Measurements from ENCODE around the gene CSHL1. TPM values are rescaled to one million over a fixed set of nuclear protein-coding genes. Genes with fewer than 3 reads are reported as not detected.

Gene CSHL1
- polyA plus RNA-seq, 1 donor from 2014 or later: not detected

DNA sequence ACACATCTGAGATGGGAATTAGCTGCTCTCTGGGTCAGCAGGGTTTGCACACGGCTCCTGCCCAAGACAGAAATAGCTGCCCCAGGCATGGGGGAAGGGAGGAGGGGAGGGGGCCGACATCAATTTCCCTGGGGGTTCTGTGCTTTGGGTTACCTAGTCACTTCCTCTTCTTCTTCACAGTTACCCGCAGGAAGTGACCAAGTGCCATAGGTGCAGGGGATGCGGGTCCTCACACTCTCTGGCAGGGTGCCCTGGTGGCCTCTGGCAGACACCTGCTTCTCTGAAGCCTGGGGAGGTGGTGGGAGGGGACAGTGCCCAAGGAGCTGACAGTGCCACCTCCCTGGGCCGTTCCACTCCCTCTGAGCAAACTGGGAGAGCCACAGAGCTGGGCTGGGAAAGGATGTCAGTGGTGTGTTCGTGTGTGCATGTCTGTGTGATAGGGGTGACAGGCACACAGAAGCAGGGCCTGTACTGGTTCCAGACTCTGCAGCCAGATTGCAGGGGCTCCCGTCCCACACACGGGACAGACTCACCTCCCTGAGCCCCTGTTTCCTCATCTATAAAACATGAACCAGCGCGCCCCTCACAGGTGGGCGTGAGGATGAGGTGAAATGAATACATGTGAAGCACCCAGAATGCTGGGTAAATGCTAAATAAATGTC, 43.5 kb upstream of the CSHL1 start:
- Histone ChIP-seq H3K9me2 (ENCODE audit: insufficient read depth, low read length) (no peaks in the 10 kb centered on the region), H3K4me3 (ENCODE audit: low read length) (no peak overlapping the region), H4K20me1 (ENCODE audit: insufficient read depth) (no peaks in the 10 kb centered on the region), H2AFZ (ENCODE audit: low read depth, low read length) (no peak overlapping the region), H3F3A (ENCODE audit: insufficient read depth, low read length, poor library complexity, severe bottlenecking) (no peaks in the 10 kb centered on the region), H3K4me2 (ENCODE audit: low read length) (no peak overlapping the region), H3K9ac (ENCODE audit: low read length) (peak overlapping the region; percentile 12), H3K27me3 (ENCODE audit: insufficient read depth, low read depth, low read length) (no peaks in the 10 kb centered on the region), H3K36me3 (ENCODE audit: insufficient read depth, low read length) (no peaks in the 10 kb centered on the region), H3K79me2 (replicated peaks; ENCODE audit: insufficient read depth, low read length) (no peaks in the 10 kb centered on the region), H3K9me3 (ENCODE audit: low read length) (no peaks in the 10 kb centered on the region), H3K27ac (ENCODE audit: low read length) (no peak overlapping the region)
- TF ChIP-seq POLR2AphosphoS5 (IDR thresholded peaks at IDR 0.05) (no peak), TAF1 (IDR thresholded peaks at IDR 0.05; ENCODE audit: low read depth) (no peak), SMC3 (conservative IDR thresholded peaks at IDR 0.05; ENCODE audit: poor library complexity) (no peak)

DNA sequence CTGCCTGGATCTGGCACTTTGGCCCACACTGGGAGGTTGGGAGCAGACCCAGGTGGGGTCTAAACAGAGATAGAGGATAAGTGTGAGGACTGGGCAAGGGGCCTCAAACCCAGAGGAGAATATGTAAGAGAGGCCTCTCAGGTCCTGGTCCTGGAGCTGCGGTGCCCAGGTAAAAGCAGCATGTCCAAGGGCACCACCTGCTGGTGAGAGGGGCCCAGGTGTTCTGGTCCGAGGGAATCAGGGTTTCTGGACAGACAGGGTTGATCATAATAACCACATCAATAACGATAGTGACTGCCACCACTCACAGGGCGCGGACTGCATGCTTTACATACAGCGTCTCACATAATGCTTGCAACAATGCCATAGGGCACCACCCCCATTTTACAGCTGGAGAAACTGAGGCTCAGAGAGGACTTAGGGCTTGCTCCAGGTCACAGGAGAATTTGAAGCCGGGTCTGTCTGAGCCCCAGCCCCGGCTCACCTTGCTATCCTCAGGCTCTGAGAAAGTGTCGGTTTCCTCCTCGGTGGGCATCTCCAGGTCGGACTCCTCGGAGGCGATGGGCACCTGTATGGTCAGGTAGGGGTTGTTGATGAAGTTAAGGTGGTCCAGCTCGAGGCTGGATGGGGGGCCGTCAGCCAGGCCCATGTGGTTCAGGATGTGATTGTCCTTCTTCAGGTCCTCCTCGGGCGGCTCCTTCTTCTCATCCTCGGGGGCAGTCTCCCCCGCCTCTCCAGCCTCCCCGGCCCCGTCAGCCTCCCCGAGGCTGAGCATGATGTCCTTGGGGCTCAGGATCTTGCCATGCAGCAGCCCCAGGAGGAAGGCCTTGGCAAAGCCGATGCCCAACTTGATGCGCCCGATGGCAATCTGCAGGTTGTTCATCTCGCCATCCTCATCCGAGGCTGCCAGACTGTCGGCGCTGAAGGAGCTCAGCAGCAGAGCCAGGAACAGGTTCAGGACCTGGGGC, 40.2 kb upstream of the CSHL1 start:
- Histone ChIP-seq H3K4me3 (ENCODE audit: low read length) (no peak overlapping the region), H3K9ac (ENCODE audit: low read length) (no peak overlapping the region), H3K27ac (ENCODE audit: low read length) (no peak overlapping the region), H3K27me3 (ENCODE audit: insufficient read depth, low read depth, low read length) (no peaks in the 10 kb centered on the region), H3K79me2 (replicated peaks; ENCODE audit: insufficient read depth, low read length) (no peaks in the 10 kb centered on the region), H4K20me1 (ENCODE audit: insufficient read depth) (no peaks in the 10 kb centered on the region), H3K9me2 (ENCODE audit: insufficient read depth, low read length) (no peaks in the 10 kb centered on the region), H3K9me3 (ENCODE audit: low read length) (no peaks in the 10 kb centered on the region), H3K36me3 (ENCODE audit: insufficient read depth, low read length) (no peaks in the 10 kb centered on the region), H3K4me2 (ENCODE audit: low read length) (no peak overlapping the region), H2AFZ (ENCODE audit: low read depth, low read length) (no peak overlapping the region), H3F3A (ENCODE audit: insufficient read depth, low read length, poor library complexity, severe bottlenecking) (no peaks in the 10 kb centered on the region)
- TF ChIP-seq, protein P1, sequence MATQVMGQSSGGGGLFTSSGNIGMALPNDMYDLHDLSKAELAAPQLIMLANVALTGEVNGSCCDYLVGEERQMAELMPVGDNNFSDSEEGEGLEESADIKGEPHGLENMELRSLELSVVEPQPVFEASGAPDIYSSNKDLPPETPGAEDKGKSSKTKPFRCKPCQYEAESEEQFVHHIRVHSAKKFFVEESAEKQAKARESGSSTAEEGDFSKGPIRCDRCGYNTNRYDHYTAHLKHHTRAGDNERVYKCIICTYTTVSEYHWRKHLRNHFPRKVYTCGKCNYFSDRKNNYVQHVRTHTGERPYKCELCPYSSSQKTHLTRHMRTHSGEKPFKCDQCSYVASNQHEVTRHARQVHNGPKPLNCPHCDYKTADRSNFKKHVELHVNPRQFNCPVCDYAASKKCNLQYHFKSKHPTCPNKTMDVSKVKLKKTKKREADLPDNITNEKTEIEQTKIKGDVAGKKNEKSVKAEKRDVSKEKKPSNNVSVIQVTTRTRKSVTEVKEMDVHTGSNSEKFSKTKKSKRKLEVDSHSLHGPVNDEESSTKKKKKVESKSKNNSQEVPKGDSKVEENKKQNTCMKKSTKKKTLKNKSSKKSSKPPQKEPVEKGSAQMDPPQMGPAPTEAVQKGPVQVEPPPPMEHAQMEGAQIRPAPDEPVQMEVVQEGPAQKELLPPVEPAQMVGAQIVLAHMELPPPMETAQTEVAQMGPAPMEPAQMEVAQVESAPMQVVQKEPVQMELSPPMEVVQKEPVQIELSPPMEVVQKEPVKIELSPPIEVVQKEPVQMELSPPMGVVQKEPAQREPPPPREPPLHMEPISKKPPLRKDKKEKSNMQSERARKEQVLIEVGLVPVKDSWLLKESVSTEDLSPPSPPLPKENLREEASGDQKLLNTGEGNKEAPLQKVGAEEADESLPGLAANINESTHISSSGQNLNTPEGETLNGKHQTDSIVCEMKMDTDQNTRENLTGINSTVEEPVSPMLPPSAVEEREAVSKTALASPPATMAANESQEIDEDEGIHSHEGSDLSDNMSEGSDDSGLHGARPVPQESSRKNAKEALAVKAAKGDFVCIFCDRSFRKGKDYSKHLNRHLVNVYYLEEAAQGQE (IDR thresholded peaks at IDR 0.05; ENCODE audit: borderline replicate concordance): no peak
- TF ChIP-seq EZH2 (IDR thresholded peaks at IDR 0.05; ENCODE audit: borderline replicate concordance, insufficient read depth, low read length, poor library complexity, severe bottlenecking): no peak
- no peak for TF ChIP-seq EP300 (conservative IDR thresholded peaks at IDR 0.05; ENCODE audit: poor library complexity, severe bottlenecking)
- TF ChIP-seq SMC3 (conservative IDR thresholded peaks at IDR 0.05; ENCODE audit: poor library complexity): no peak
- TF ChIP-seq MXI1 (conservative IDR thresholded peaks at IDR 0.05; ENCODE audit: poor library complexity, severe bottlenecking): no peak
- TF ChIP-seq TAF1 (IDR thresholded peaks at IDR 0.05; ENCODE audit: low read depth): no peak
- TF ChIP-seq, protein P2, sequence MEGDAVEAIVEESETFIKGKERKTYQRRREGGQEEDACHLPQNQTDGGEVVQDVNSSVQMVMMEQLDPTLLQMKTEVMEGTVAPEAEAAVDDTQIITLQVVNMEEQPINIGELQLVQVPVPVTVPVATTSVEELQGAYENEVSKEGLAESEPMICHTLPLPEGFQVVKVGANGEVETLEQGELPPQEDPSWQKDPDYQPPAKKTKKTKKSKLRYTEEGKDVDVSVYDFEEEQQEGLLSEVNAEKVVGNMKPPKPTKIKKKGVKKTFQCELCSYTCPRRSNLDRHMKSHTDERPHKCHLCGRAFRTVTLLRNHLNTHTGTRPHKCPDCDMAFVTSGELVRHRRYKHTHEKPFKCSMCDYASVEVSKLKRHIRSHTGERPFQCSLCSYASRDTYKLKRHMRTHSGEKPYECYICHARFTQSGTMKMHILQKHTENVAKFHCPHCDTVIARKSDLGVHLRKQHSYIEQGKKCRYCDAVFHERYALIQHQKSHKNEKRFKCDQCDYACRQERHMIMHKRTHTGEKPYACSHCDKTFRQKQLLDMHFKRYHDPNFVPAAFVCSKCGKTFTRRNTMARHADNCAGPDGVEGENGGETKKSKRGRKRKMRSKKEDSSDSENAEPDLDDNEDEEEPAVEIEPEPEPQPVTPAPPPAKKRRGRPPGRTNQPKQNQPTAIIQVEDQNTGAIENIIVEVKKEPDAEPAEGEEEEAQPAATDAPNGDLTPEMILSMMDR (IDR thresholded peaks at IDR 0.05; ENCODE audit: poor library complexity, severe bottlenecking): no peak
- TF ChIP-seq POLR2AphosphoS5 (IDR thresholded peaks at IDR 0.05): no peak
- no peak for TF ChIP-seq RAD21 (conservative IDR thresholded peaks at IDR 0.05)
